ENCODE data around the gene APOO. TPM values are rescaled to one million over a fixed set of nuclear protein-coding genes. Genes with fewer than 3 reads are reported as not detected.
"Not testable (repeated sequence)": the region's sequence is repeated elsewhere in the genome, so short reads cannot be mapped to it uniquely, and the experiment has no call there.

APOO gene
- total RNA-seq, 2 experiments from 2014 or later, result 23.8 to 24.2 TPM

- Mint-ChIP-seq H3K4me3 (no peak overlapping the region), H3K27ac (no peak overlapping the region), H3K9me3 (no peaks in the 10 kb centered on the region), H3K27me3 (no peaks in the 10 kb centered on the region), H3K4me1 (peaks cover 4% of the 10 kb centered on the region), H3K36me3 (no peaks in the 10 kb centered on the region)
- DNase-seq, result no peak
- POLR2A ChIA-PET, result no interaction called here
- no peak for ATAC-seq (ENCODE audit: low read depth)
Measured at GRCh38 chrX:23898412-23898959, 9.3 kb downstream of the APOO start.

DNA sequence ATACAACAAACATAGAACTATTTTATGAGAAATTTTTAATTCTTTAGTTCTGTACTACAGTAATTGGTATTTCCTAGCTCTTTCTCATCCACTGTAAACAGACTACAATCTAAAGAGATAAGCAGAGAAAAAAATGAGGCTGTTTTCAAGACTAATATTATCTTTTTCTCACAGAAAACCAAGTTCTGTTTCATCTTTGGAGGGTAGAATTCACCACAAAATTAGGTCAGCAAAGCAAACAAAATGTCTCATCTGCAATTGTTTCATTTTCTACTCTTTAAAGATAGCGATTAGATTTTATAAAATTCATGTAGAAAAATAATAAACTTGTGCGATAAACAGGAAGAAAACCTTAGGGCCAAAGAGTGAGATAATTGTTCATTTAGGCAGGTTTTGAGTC is 10.8 kb downstream of the APOO start:
- H3K4me3 Mint-ChIP-seq, result no peak overlapping the region
- H3K4me1 Mint-ChIP-seq, result peaks cover 4% of the 10 kb centered on the region
- POLR2A ChIA-PET, result interaction anchor here (2.0 kb wide), 1 partner anchor 114 kb away, joined by 8 read pairs; the partner anchor contains the start of gene SAT1
- H3K27me3 Mint-ChIP-seq, result no peaks in the 10 kb centered on the region
- ATAC-seq (ENCODE audit: low read depth) (no peak), DNase-seq (no peak)
- no peaks in the 10 kb centered on the region for H3K9me3 Mint-ChIP-seq
- H3K27ac Mint-ChIP-seq, result no peak overlapping the region
- no peaks in the 10 kb centered on the region for H3K36me3 Mint-ChIP-seq

- not testable (repeated sequence) for H3K4me1 Mint-ChIP-seq; H3K27me3 Mint-ChIP-seq; DNase-seq; H3K36me3 Mint-ChIP-seq; H3K9me3 Mint-ChIP-seq; H3K4me3 Mint-ChIP-seq; ATAC-seq (ENCODE audit: low read depth); H3K27ac Mint-ChIP-seq
- POLR2A ChIA-PET, result interaction anchor here (0.6 to 2.0 kb wide), 3 partner anchors 64 to 202 kb away, joined by 3 to 8 read pairs (median 4); partner anchors contain the start of gene SAT1
Measured at GRCh38 chrX:23896539-23896938, 11.2 kb downstream of the APOO start.

DNA sequence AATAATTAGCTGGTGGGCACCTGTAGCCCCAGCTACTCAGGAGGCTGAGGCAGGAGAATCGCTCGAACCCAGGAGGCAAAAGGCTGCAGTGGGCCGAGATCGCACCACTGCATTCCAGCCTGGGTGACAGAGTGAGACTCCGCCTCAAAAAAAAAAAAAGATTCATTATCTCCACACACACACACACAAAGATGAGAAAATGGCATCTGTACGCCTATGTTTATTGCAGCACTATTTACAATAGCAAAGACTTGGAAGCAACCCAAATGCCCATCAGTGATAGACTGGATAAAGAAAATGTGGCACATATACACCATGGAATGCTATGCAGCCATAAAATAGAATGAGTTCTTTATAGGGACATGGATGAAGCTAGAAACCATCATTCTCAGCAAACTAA is 12.7 kb downstream of the APOO start:
- not testable (repeated sequence) for H3K4me3 Mint-ChIP-seq, H3K27me3 Mint-ChIP-seq, H3K9me3 Mint-ChIP-seq

GRCh38 chrX:23890933-23891332 is 16.8 kb downstream of the APOO start:
- no peaks in the 10 kb centered on the region for H3K27me3 Mint-ChIP-seq
- H3K4me1 Mint-ChIP-seq, result peaks cover 2% of the 10 kb centered on the region
- no peak overlapping the region for H3K27ac Mint-ChIP-seq
- ATAC-seq (ENCODE audit: low read depth), result no peak
- no peaks in the 10 kb centered on the region for H3K36me3 Mint-ChIP-seq
- no peak overlapping the region for H3K4me3 Mint-ChIP-seq
- DNase-seq, result no peak
- POLR2A ChIA-PET, result no interaction called here
- no peaks in the 10 kb centered on the region for H3K9me3 Mint-ChIP-seq

More for the DNA sequence above, 12.7 kb downstream of the APOO start:
- POLR2A ChIA-PET, result interaction anchor here (2.0 kb wide), 1 partner anchor 112 kb away, joined by 8 read pairs; the partner anchor contains the start of gene SAT1
- H3K27ac Mint-ChIP-seq; H3K36me3 Mint-ChIP-seq; DNase-seq; H3K4me1 Mint-ChIP-seq; ATAC-seq (ENCODE audit: low read depth): not testable (repeated sequence)

DNA sequence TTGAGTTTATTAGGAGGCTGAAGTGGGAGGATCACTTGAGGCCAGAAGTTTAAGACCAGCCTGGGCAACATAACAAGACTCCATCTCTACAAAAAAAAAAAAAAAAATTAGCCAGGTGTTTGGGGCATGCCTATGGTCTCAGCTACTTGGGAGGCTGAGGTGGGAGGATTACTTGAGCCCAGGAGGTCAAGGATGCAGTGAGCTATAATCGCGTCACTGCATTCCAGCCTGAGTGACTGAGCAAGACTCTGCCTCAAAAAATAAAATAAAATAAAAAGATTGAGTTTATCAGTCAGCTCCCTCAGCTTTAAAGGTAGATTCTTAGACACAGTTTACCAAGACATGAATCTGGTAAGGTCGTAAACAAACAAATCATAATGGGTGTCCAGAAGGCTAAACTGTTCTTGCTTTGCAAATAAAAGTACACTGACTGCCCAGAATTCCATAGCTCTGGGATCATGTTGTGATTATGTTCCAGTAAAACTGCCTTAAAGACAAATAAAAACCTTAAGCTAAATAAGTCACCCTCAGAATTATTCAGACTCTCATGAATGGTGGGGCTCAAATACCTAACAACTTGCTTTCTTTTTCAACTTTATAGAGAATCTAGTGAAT is 18.7 kb downstream of the APOO start:
- H3K4me1 Mint-ChIP-seq, result peaks cover 5% of the 10 kb centered on the region
- ATAC-seq (ENCODE audit: low read depth) (no peak), DNase-seq (no peak)
- H3K27me3 Mint-ChIP-seq, result no peaks in the 10 kb centered on the region
- H3K4me3 Mint-ChIP-seq, result no peak overlapping the region
- no peak overlapping the region for H3K27ac Mint-ChIP-seq
- POLR2A ChIA-PET, result no interaction called here
- no peaks in the 10 kb centered on the region for H3K9me3 Mint-ChIP-seq
- H3K36me3 Mint-ChIP-seq, result peaks cover 5% of the 10 kb centered on the region

DNA sequence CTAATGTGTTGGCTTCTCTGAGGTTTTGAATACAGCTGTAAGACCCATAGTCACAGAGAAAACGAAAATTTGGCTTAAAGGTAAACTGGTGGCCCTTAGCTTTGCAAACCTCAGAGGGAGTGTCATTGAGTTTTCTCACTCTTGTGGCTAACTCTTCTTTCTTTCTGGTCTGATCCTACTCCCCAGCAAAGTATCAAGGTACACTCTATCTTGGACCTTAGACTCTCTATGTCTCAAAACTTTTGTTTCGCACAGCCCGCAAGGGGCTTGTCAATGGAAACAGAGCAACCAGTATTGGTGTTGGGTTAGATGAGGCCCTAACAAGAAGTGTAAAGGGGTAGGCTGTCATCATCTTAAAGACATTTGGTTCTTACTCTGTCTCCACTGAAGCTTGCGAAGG is 19.8 kb downstream of the APOO start:
- Mint-ChIP-seq H3K36me3 (peaks cover 5% of the 10 kb centered on the region), H3K4me3 (no peak overlapping the region), H3K27me3 (no peaks in the 10 kb centered on the region), H3K9me3 (no peaks in the 10 kb centered on the region), H3K27ac (no peak overlapping the region), H3K4me1 (peaks cover 5% of the 10 kb centered on the region)
- POLR2A ChIA-PET, result interaction anchor here (1.0 kb wide), 1 partner anchor 14 kb away, joined by 3 read pairs; no protein-coding TSS in a partner anchor
- ATAC-seq (ENCODE audit: low read depth) (no peak), DNase-seq (no peak)

DNA sequence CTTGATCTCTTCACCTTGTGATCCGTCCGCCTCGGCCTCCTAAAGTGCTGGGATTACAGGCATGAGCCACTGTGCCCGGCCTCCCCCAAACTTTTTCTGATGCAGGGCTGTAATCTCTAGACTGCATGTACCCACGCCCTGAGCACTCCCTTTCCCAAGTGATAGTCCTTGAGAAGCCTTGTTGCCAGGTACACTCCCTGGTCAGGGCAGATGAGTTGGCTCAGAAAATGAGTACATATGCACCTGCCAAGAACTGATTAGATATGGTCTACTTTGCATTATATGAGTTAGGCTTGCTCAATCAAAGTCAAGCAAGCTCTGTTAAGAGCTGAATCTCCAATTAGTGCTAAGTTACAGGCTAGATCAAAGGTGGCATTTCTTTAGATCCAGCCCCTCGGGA is 20.3 kb downstream of the APOO start:
- ATAC-seq (ENCODE audit: low read depth) (no peak), DNase-seq (no peak)
- Mint-ChIP-seq H3K27ac (no peak overlapping the region), H3K9me3 (no peaks in the 10 kb centered on the region), H3K4me1 (peaks cover 5% of the 10 kb centered on the region), H3K4me3 (no peak overlapping the region), H3K27me3 (no peaks in the 10 kb centered on the region), H3K36me3 (peaks cover 5% of the 10 kb centered on the region)
- POLR2A ChIA-PET, result interaction anchor here (1.0 kb wide), 1 partner anchor 14 kb away, joined by 3 read pairs; no protein-coding TSS in a partner anchor

GRCh38 chrX:23885803-23886202 is 21.9 kb downstream of the APOO start:
- no peak overlapping the region for H3K27ac Mint-ChIP-seq
- POLR2A ChIA-PET, result interaction anchor here (1.4 kb wide), 1 partner anchor 103 kb away, joined by 3 read pairs; the partner anchor contains the start of gene SAT1
- peaks cover 5% of the 10 kb centered on the region for H3K4me1 Mint-ChIP-seq

GRCh38 chrX:23884427-23885024 is 23.2 kb downstream of the APOO start:
- H3K4me3 Mint-ChIP-seq, result no peak overlapping the region
- POLR2A ChIA-PET, result no interaction called here
- H3K4me1 Mint-ChIP-seq, result peaks cover 5% of the 10 kb centered on the region
- no peaks in the 10 kb centered on the region for H3K27me3 Mint-ChIP-seq
- H3K9me3 Mint-ChIP-seq, result no peaks in the 10 kb centered on the region
- no peak overlapping the region for H3K27ac Mint-ChIP-seq
- H3K36me3 Mint-ChIP-seq, result peaks cover 5% of the 10 kb centered on the region
- ATAC-seq (ENCODE audit: low read depth), result no peak
- DNase-seq, result no peak

More at GRCh38 chrX:23885803-23886202, 21.9 kb downstream of the APOO start:
- Mint-ChIP-seq H3K9me3 (no peaks in the 10 kb centered on the region), H3K27me3 (no peaks in the 10 kb centered on the region), H3K36me3 (peaks cover 5% of the 10 kb centered on the region), H3K4me3 (no peak overlapping the region)
- DNase-seq, result no peak
- ATAC-seq (ENCODE audit: low read depth), result no peak

DNA sequence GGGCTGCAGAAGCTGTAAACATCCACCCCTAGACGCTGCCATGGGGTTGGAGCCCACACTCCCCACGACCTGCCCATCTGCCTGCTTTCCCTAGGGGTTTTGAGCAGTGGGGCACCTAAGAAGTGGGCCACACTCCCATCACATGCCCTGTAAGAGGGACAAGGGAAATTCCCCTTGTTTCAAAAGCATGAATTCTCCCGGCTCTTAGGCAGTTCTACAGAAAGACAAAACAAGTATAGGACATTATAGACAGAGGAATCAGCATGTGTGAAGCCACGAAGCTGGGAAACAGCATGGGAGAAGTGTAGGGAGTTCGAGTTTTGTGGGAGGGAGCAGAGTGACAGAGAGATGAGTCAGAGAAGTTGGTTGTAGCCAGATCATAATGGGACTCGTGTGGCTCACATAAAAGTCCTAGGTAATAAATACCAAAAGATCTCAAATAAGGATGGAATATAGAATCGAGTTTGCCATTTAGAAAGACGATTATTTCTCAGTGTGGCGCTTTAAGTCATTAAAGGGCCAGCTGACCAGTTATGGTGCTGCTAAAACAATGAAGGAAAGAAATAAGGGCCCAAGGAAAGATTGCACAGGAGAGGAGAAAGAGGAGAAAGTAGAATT is 23.9 kb downstream of the APOO start:
- no peak overlapping the region for H3K27ac Mint-ChIP-seq
- no peak overlapping the region for H3K4me3 Mint-ChIP-seq
- no peak for DNase-seq

DNA sequence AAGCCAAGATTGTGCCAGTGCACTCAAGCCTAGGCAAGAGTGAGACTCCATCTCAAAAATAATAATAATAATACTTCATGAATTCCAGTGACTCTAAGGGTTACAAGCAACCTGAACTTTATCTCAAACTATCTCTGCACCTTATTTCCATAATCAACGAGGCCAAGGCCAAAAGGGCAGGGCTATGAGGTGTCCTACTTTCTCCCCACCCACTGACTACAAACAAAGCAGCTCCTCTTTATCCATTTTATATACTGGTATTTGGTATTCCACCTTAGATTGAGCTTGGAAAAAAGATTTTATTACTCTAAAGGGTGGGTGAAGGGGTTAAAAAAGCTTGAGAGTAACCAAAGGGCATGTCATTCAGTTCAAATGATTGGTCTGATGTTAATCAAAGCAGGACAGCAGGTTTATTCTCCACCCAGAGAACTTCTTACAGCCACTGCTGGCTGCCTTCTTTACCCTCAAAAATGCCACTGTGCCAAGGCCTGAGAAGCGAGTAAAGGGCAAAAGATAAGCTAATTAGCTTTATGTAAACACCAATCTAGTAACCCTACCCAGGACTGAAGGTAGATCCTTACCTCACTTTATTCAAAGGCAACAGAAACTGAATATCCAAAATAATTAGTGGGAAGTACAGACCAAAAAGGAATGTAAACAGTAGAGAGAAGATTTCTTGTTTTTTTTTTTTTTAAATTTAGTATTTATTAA is 28.2 kb downstream of the APOO start:
- no peak for DNase-seq
- no peak for ATAC-seq (ENCODE audit: low read depth)
- Mint-ChIP-seq H3K27me3 (no peaks in the 10 kb centered on the region), H3K9me3 (no peaks in the 10 kb centered on the region), H3K36me3 (peaks cover 2% of the 10 kb centered on the region), H3K27ac (no peak overlapping the region), H3K4me1 (peaks cover under 1% of the 10 kb centered on the region), H3K4me3 (no peak overlapping the region)
- POLR2A ChIA-PET, result no interaction called here

More for the DNA sequence above, 23.9 kb downstream of the APOO start:
- ATAC-seq (ENCODE audit: low read depth), result no peak
- Mint-ChIP-seq H3K27me3 (no peaks in the 10 kb centered on the region), H3K36me3 (peaks cover 5% of the 10 kb centered on the region), H3K9me3 (no peaks in the 10 kb centered on the region), H3K4me1 (peaks cover 5% of the 10 kb centered on the region)
- POLR2A ChIA-PET, result no interaction called here

- DNase-seq (no peak), ATAC-seq (ENCODE audit: low read depth) (no peak)
- H3K36me3 Mint-ChIP-seq, result peaks cover 11% of the 10 kb centered on the region
- no peak overlapping the region for H3K4me3 Mint-ChIP-seq
- POLR2A ChIA-PET, result no interaction called here
- H3K9me3 Mint-ChIP-seq, result no peaks in the 10 kb centered on the region
- H3K27me3 Mint-ChIP-seq, result no peaks in the 10 kb centered on the region
- no peaks in the 10 kb centered on the region for H3K4me1 Mint-ChIP-seq
- no peak overlapping the region for H3K27ac Mint-ChIP-seq
Measured at GRCh38 chrX:23871905-23872546, 35.7 kb downstream of the APOO start.

Measured in activated naive CD8-positive, alpha-beta T cell treated with anti-CD3 and anti-CD28 coated beads, Interleukin-2, amount 10 ng/mL, durations not matched to agents 7 days and 5 days (primary cell).